H54 (cell line): Measurements from ENCODE around the gene DAP.
"Not testable (repeated sequence)": the region's sequence is repeated elsewhere in the genome, so short reads cannot be mapped to it uniquely, and the experiment has no call there.

Source experiments
- DNase-seq: peaks from one replicate; pipeline ENCODE4 v3.0.0; 2011; ENCODE audit warnings: low spot score, mixed read lengths; ENCODE audit not compliant: insufficient read length
- FAIRE-seq: peaks from 3 replicates; lab custom pipeline; 2011; peaks lifted over from hg19 to GRCh38; lab: Jason Lieb, UNC
- POLR2A ChIP-seq: IDR thresholded peaks from 2 replicates; pipeline ENCODE4 v1.6.1; 2011; ENCODE audit warnings: low read depth, mild to moderate bottlenecking, low read length

DAP gene

GRCh38 chr5:10761185-10761932 lies at the start of gene DAP:
TSS of gene DAP (minus strand) at chr5:10761234. CDS start at chr5:10761068, 166 bp downstream.
- TF ChIP-seq POLR2A: peak; percentile 72
- DNase-seq (peak; percentile 94), FAIRE-seq (no peak)

- no peak for FAIRE-seq
Measured at GRCh38 chr5:10808347-10809226, 47.6 kb upstream of the DAP start.

GRCh38 chr5:10801931-10802666 lies 41.1 kb upstream of the DAP start:
- FAIRE-seq: no peak
- DNase-seq: no peak
- no peak for TF ChIP-seq POLR2A

More at GRCh38 chr5:10808347-10809226, 47.6 kb upstream of the DAP start:
- no peak for TF ChIP-seq POLR2A
- no peak for DNase-seq

- DNase-seq (no peak), FAIRE-seq (no peak)
Measured at GRCh38 chr5:10800852-10801251, 39.8 kb upstream of the DAP start.

GRCh38 chr5:10797261-10797660 lies 36.2 kb upstream of the DAP start:
- DNase-seq: no peak
- TF ChIP-seq POLR2A: no peak
- no peak for FAIRE-seq

More at GRCh38 chr5:10800852-10801251, 39.8 kb upstream of the DAP start:
- no peak for TF ChIP-seq POLR2A

GRCh38 chr5:10793785-10794184 lies 32.8 kb upstream of the DAP start:
- DNase-seq (no peak), FAIRE-seq (no peak)
- TF ChIP-seq POLR2A: no peak

GRCh38 chr5:10792336-10792735 lies 31.3 kb upstream of the DAP start:
- no peak for TF ChIP-seq POLR2A
- DNase-seq: no peak
- FAIRE-seq: no peak

- FAIRE-seq: no peak
- TF ChIP-seq POLR2A: no peak
- no peak for DNase-seq
Measured at GRCh38 chr5:10789726-10790125, 28.7 kb upstream of the DAP start.

- no peak for TF ChIP-seq POLR2A
- DNase-seq: no peak
- no peak for FAIRE-seq
Measured at GRCh38 chr5:10789021-10789420, 28.0 kb upstream of the DAP start.

GRCh38 chr5:10788358-10788757 lies 27.3 kb upstream of the DAP start:
- no peak for DNase-seq
- FAIRE-seq: no peak
- TF ChIP-seq POLR2A: no peak

- DNase-seq: no peak
- no peak for FAIRE-seq
Measured at GRCh38 chr5:10786835-10787234, 25.8 kb upstream of the DAP start.

GRCh38 chr5:10780208-10780607 lies 19.2 kb upstream of the DAP start:
- DNase-seq, FAIRE-seq: not testable (repeated sequence)

More at GRCh38 chr5:10786835-10787234, 25.8 kb upstream of the DAP start:
- TF ChIP-seq POLR2A: no peak

GRCh38 chr5:10779592-10779991 lies 18.6 kb upstream of the DAP start:
- TF ChIP-seq POLR2A: no peak
- FAIRE-seq (no peak), DNase-seq (no peak)
